Smooth muscle cell of bladder (primary cell): Measurements from ENCODE around the gene NAXD. TPM values are rescaled to one million over a fixed set of nuclear protein-coding genes. Genes with fewer than 3 reads are reported as not detected.

Source experiments
- total RNA-seq: library from RNA; depleted of rRNA; stranded (reverse); fragments of >200 nt; gene quantifications from 2 replicates; pipeline ENCODE4 v1.2.3, GENCODE V29; 2014

Gene NAXD
- 19.4 and 20.8 TPM in 2 replicates for total RNA-seq

GRCh38 chr13:110615322-110616102 lies at the start of gene NAXD:
TSS of gene NAXD (plus strand) at chr13:110615545. CDS start at chr13:110615602, 57 bp downstream.

Other genes starting within 250 kb of the NAXD start
- gene RAB20, start 53.8 kb upstream of the NAXD start, total RNA-seq = 12.7 and 15.2 TPM in 2 replicates
- gene CARS2, start 90.6 kb downstream of the NAXD start, total RNA-seq = 84.3 and 123 TPM in 2 replicates
- gene ING1, start 98.2 kb downstream of the NAXD start, total RNA-seq = 11.2 and 12.7 TPM in 2 replicates